Stimulated activated CD8-positive, alpha-beta memory T cell treated with anti-CD3 and anti-CD28 coated beads, Interleukin-15, amount 100 ng/mL, for 24 hours (primary cell): ENCODE data around the gene GAK.

ENCODE experiments used
- DNase-seq: peaks from one replicate; pipeline ENCODE4 v3.0.0-alpha.2; 2020; ENCODE audit warnings: low read depth

The GAK gene

GRCh38 chr4:868421-868820, 63.7 kb downstream of the GAK start:
- DNase-seq, result no peak

DNA sequence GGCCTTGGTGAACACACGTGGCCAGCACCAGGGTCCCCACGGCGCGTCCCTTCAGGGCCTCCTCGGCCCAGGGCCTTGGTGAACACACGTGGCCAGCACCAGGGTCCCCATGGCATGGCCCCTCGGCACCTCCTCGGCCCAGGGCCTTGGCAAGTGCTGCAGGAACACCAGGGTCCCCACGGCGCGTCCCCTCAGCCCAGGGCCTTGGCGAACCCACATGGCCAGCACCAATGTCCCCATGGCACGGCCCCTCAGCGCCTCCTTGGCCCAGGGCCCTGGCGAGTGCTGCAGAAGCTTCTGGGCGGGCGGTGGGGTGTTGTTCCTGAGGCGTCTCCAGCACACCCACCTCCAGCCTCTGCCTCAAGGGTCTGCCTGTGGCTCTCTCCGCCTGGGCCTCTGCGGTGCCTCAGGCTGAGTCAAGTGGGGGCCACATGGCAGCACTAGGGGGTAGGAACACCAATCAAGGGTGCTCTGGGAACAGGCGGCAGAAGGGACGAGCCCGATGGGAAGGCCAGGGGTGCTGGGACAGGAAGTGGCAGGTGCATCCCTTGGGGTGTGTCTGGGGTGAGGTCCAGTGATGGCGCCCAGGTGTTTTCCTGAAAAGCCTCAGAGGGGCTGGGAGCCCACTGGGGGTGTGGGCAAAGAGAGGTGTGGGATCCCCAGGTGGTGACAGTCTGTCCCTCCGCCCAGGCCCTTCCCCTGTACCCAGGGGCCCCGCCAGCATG, 64.4 kb downstream of the GAK start:
- no peak for DNase-seq

- no peak for DNase-seq
These were observed 65.2 kb downstream of the GAK start for GRCh38 chr4:866761-867390.

GRCh38 chr4:866068-866760, 65.9 kb downstream of the GAK start:
- no peak for DNase-seq

DNA sequence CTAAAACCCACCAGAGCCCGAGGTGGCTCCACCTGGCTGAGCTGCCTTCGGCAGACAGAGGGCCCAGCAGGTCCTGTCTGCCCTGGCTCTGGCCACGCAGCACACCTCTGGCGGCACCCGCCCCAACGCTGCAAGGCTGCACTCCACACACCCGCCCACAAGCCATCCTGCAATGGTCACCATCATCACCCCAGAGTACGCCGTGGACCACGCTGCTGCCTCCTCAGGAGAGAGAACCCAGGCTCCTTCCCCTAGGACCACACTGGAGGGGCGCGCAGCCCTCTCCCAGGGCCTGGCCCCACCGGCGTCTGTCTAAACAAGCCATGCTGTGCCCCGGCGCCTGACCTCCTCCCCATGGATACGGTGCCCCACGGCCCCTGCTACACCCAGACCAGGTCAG, 66.5 kb downstream of the GAK start:
- DNase-seq, result no peak

DNA sequence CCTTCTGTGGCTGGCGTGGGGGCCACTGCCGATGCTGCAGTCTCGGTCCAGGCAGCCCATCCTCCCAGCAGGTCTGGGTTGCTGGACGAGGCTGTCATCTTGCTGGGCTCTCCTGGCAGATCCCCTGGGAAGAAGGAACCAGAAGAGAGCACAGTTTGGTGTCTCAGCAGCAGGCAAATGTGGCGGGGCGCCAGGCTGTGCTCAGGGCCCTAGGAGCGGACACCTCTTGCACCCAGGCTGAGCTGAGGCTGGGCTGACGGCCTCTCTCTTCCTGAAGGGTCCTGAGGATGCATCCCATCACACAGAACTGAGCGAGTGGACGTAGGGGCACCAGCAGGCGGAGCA, 67.0 kb downstream of the GAK start:
- DNase-seq, result no peak

GRCh38 chr4:864456-865120, 67.5 kb downstream of the GAK start:
- no peak for DNase-seq

GRCh38 chr4:860561-860960, 71.6 kb downstream of the GAK start:
- DNase-seq, result no peak

DNA sequence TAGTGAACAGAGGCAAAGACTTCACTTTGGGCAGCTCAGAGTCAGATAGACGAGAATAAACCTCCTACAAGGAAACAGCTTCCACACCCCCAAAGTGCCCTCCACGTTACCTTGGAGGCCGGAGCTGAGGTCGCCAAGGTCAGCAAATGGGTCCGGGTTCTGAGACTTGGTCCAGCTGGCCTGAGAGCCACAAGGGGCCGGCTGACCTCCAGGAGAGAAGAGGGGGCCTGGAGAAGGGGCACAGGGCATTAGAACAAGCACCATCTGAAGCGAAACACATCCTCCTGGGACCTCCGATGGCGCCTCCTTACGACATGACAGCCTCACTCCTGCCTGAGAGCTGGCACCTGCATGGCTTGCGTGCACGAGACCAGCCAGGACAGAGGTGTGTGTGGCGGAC, 72.6 kb downstream of the GAK start:
- no peak for DNase-seq

- DNase-seq, result no peak
These were observed 73.2 kb downstream of the GAK start for GRCh38 chr4:858831-859451.

GRCh38 chr4:858041-858481, 74.1 kb downstream of the GAK start:
- no peak for DNase-seq

DNA sequence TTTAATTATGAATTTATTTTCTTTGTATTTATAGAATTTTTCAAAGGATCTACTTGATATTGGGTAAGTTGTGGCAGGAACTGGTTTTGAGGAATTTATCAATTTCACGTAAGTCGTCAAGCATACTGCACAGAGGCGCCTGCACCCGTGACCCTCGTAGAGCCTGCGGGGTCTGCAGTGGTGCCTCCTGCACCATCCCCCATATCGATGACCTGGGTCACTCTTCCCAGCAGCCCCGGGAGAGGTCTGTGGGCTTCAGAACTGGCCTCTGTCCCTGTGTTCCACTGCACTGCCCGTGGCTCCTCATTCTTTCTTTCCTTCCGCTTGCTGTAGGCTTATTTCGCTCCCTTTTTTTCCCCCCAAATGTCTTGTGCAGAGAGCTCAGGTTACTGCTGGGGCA, 74.7 kb downstream of the GAK start:
- no peak for DNase-seq

GRCh38 chr4:856225-856901, 75.8 kb downstream of the GAK start:
- no peak for DNase-seq

GRCh38 chr4:855880-856224, 76.3 kb downstream of the GAK start:
- no peak for DNase-seq

DNA sequence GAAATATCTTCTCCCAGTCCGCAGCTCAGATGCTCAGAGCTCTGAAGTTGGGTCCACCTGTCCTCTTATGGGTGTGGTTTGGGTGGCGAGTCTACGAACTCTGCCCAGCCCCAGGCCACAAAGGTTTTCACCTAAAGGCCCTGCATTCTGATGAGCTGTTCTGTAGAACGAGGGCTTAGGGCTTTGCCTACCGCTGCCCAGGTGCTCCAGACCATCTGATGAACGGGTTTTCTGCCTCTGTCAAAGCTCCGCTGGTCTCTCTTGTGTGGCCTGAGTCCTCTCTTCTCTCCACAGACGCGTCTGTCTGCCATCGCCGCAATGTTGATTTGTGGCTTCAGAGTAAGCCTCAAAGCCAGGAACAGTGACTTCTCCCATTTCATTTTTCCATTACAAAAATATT, 77.8 kb downstream of the GAK start:
- no peak for DNase-seq

DNA sequence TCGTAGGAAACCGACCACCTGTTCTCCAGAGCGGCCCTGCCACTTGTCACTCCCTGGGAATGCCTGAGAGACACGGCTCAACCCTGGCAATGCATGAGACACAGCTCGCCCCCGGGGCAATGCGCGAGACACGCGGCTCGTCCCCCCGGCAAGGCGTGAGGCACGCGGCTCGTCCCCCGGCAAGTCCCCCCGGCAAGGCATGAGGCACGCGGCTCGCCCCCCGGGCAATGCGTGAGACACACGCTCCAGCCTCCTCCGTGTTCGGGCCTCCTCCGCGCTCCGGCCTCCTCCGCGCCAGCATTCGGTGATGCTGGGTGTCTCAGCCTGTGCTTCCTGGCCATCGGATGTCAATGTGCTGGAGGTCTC, 78.7 kb downstream of the GAK start:
- DNase-seq, result no peak

DNA sequence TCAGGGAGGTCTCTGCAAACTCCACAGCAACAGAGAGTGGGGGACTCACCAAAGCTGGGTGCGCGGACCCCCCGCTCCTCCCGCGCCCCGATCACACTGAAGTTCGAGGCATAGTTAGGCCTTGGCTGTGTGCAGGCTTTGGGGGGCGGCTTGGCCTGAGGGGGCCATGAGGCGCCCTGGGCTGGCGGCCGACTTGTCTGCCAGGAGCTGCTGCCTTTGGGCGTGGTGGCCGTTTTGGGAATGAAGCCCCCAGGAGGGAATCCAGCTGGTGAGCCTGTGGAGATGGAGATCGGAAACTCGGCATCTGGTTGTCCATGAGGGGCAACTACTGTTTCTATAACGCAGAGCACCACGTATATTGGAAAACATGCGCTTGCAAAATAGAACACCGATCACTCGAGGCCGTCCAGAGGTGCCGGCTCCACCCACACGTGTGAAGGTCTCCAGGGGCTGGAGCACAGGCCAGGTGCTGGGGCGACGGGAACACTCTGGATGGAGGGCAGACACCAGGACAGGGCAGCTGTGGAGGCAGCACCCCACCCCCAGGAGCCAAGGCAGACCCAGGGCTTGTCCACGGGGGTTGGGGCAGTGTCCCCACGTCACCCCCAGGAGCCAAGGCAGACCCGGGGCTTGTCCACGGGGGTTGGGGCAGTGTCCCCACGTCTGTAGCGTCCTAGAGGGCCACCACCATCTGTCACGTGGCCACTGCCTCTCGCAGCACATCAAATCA, 80.2 kb downstream of the GAK start:
- no peak for DNase-seq

GRCh38 chr4:850323-850945, 81.7 kb downstream of the GAK start:
- DNase-seq, result no peak

GRCh38 chr4:849478-850175, 82.5 kb downstream of the GAK start:
- no peak for DNase-seq

- DNase-seq, result no peak
These were observed 83.2 kb downstream of the GAK start for GRCh38 chr4:848803-849477.
